ENCODE measurements around the gene GDF10. TPM values are rescaled to one million over a fixed set of nuclear protein-coding genes. Genes with fewer than 3 reads are reported as not detected.

GDF10 gene
- total and polyA plus RNA-seq, 2 of the 8 experiments (the other 6 are each of a cell fraction or from before 2014, with no cell fraction given) = 0.19 to 0.32 TPM

DNA sequence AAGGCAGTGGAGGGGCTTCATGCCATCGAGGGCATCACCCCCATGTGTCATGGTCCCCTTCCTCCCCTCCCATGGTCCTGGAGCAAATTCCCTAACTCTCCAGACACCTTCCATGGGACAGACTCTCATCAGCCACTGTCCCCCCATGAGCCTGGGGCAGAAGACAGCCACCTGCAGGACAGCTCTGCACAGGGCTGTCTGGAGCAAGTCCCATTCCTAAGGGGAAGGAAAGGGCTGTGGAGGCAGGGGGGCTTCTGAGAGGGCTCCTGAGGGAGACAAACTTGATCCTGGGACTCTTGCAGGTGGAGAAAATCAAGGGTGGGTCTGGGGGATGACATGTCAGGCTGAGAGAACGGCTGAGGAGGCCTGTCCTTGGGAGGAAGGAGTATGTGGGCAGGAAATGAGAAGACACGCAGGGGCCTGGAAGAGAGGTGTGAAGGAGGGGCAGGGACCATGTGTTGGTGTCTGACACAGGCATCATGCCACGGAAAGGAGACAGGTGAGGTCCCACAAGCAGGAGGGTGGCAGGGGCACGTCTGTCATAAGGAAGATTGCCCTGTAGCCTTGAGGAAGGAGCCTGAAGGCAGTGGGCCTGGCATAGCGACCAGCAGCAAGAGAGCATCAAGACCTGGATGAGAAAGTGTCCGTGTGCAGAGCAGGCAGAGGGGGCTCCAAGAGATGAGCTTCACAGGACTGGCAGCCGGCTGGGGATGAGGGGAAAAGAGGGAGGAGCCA is 14.4 kb upstream of the GDF10 start:
- no peak for DNase-seq (ENCODE audit: low read depth in 1 of 2, low spot score in 2 of 2)
- Histone ChIP-seq H2BK15ac (ENCODE audit: low read length) (0 out of 2 replicates have a peak overlapping the region, but pooled peaks have one; percentile 29), H3K23me2 (ENCODE audit: low read depth, low read length) (no peaks in the 10 kb centered on the region), H3K9me3 (ENCODE audit: insufficient read depth in 2 of 2, low read depth in 1 of 2, low read length in 1 of 2) (no peaks in the 10 kb centered on the region), H2AFZ (ENCODE audit: low read length) (no peak overlapping the region), H3K27ac (ENCODE audit: low read depth, low read length) (no peak overlapping the region), H2BK5ac (ENCODE audit: low read depth, low read length) (no peak overlapping the region), H3K18ac (ENCODE audit: extremely low read depth, low read length) (no peak overlapping the region), H3K23ac (ENCODE audit: insufficient read length) (no peak overlapping the region), H3K4me3 (ENCODE audit: extremely low read depth in 1 of 4, insufficient read depth in 2 of 4, low read depth in 3 of 4, low read length in 4 of 4) (no peak overlapping the region), H3K27me3 (replicated peaks in 1 of 4; ENCODE audit: control insufficient read depth in 3 of 4, extremely low read depth in 1 of 4, insufficient read depth in 3 of 4, low read length in 3 of 4) (no peaks in the 10 kb centered on the region), H4K5ac (ENCODE audit: insufficient read length, low read depth, low read length) (no peak overlapping the region), H3K9ac (replicated peaks in 1 of 4; ENCODE audit: extremely low read depth in 1 of 4, low read depth in 3 of 4, low read length in 3 of 4) (no peak overlapping the region), H3K14ac (ENCODE audit: insufficient read length) (no peak overlapping the region), H3K56ac (replicated peaks; ENCODE audit: insufficient read length, low read depth, low read length) (no peak overlapping the region), H3K4ac (replicated peaks; ENCODE audit: insufficient read length, low read depth, low read length) (no peak overlapping the region), H2BK120ac (replicated peaks; ENCODE audit: low read depth, low read length) (no peak overlapping the region), H2AK5ac (ENCODE audit: low read depth, low read length) (no peak overlapping the region), H2BK20ac (ENCODE audit: low read length) (no peak overlapping the region), H3K79me1 (ENCODE audit: low read depth, low read length) (no peaks in the 10 kb centered on the region), H4K91ac (replicated peaks; ENCODE audit: insufficient read length, low read length) (no peak overlapping the region), H3K79me2 (ENCODE audit: control insufficient read depth in 1 of 2, insufficient read depth in 2 of 2, low read length in 2 of 2) (no peaks in the 10 kb centered on the region), H4K20me1 (replicated peaks in 1 of 2; ENCODE audit: control insufficient read depth in 1 of 2, insufficient read depth in 2 of 2, low read length in 2 of 2) (no peaks in the 10 kb centered on the region), H4K8ac (ENCODE audit: extremely low read depth, insufficient read depth, low read length) (no peak overlapping the region), H2BK12ac (ENCODE audit: low read depth, low read length) (no peak overlapping the region; the same call in 1 of the 2 replicates), H3K4me2 (ENCODE audit: insufficient read depth in 1 of 2, low read depth in 2 of 2, low read length in 2 of 2) (no peak overlapping the region), H3K36me3 (ENCODE audit: control insufficient read depth in 2 of 4, insufficient read depth in 4 of 4, low read length in 3 of 4) (no peaks in the 10 kb centered on the region), H3K4me1 (replicated peaks in 1 of 4; ENCODE audit: control insufficient read depth in 3 of 4, insufficient read depth in 4 of 4, low read length in 3 of 4) (no peaks in the 10 kb centered on the region)
- WGBS, 2 experiments (ENCODE audit: extremely low coverage in 1 of 2, insufficient coverage in 1 of 2, insufficient read length in 1 of 2, insufficient replicate concordance in 2 of 2, low coverage in 1 of 2, low lambda C conversion rate in 2 of 2, missing lambda C conversion rate in 1 of 2) = 80% methylated on average over 7 of the region's 8 CpGs; no CpG with 5 or more reads in 1 of the 2 experiments
- no peak for FAIRE-seq
- TF ChIP-seq CREB1 (IDR thresholded peaks at IDR 0.05) (no peak), CBX5 (IDR thresholded peaks at IDR 0.05; ENCODE audit: low read depth, low read length) (no peak), GTF2F1 (IDR thresholded peaks at IDR 0.05; ENCODE audit: borderline replicate concordance, low read depth, low read length) (no peak), NRF1 (IDR thresholded peaks at IDR 0.05; ENCODE audit: low read depth, low read length) (no peak), TBP (IDR thresholded peaks at IDR 0.05; ENCODE audit: low read depth, low read length) (no peak)
- CTCF ChIA-PET (ENCODE audit: partially characterized antibody) = interaction anchor here (0.7 to 1.4 kb wide), 6 partner anchors 12 to 255 kb away, joined by 3 to 5 read pairs (median 3); no protein-coding TSS in a partner anchor
- POLR2A ChIA-PET (ENCODE audit: partially characterized antibody) = no interaction called here
